DMS53 treated with DMSO at 0.1 percent for 48 hours (cell line): ENCODE results near the gene PRKG1.
"Not testable (repeated sequence)": the region's sequence is repeated elsewhere in the genome, so short reads cannot be mapped to it uniquely, and the experiment has no call there.

Source experiments
- DNase-seq: peaks from one replicate; lab custom pipeline; 2025; ENCODE audit not compliant: unreplicated experiment; lab: John Stamatoyannopoulos, UW

Gene PRKG1

GRCh38 chr10:51267980-51268570 lies 193.8 kb downstream of the PRKG1 start:
- DNase-seq, result not testable (repeated sequence)

DNA sequence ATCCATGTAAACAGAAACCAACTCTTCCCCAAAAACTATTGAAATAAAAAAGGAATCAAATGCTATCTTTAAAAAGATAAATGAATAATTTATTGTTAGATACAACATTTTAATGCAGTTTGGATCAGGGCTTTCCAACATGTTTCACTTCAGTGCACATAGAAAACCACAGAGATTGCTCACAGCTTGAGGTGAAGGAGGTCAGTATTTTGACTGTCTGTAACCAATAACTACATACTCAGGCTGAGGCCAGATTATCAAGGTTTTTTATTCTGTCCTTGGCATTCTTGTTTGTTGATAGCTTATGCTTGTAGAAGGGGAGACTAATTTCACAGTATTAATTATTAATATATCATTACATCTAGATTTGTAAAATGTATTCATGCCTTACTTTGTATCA lies 195.5 kb downstream of the PRKG1 start:
- no peak for DNase-seq

GRCh38 chr10:51270936-51271530 lies 196.7 kb downstream of the PRKG1 start:
- DNase-seq, result no peak

DNA sequence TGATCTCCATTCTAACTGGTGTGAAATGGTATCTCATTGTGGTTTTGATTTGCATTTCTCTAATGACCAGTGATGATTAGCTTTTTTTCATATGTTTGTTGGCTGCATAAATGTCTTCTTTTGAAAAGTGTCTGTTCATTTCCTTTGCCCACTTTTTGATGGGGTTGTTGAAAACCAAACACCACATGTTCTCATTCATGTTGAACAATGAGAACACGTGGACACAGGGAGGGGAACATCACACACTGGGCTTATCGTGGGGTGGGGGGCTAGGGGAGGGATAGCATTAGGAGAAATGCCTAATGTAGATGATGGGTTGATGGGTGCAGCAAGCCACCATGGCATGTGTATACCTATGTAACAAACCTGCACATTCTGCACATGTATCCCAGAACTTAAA lies 197.8 kb downstream of the PRKG1 start:
- DNase-seq, result not testable (repeated sequence)

DNA sequence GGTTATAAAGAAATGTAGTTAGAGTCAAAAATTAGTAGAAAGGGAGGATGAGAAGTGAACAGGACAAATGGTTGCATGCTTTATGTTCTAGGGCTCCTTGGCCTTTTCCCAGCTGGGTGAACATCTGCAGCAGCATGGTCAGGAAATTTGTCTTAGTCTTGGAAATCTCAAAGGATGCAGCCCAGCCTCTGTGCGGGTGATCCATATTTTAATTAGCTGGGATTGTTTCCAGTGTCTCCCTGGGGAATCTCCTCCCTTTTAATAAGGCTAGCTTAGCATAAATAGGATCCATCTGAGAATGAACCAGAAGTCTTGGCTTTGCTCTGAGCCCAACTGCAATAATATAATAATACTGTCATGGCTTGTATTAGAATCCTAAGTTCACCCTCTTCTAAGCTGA lies 198.3 kb downstream of the PRKG1 start:
- no peak for DNase-seq

DNA sequence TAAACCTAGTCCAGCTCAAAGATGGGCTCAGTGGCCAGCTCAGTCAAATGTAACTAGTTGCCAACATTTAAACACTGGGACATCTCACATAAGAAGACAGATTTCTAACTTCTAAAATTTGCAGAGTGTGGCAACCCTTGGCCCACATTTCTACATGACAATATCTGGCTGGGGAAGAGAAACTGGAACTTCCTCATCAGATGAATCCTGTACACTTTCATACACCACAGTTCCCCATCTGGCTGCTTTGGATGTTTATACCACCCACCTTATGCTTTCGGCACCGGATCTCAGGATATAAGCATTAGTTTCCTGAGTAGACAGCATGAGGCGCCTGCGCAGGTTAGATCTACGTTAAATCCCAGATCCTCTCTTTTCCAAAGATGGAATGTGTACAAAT lies 199.3 kb downstream of the PRKG1 start:
- no peak for DNase-seq

GRCh38 chr10:51276097-51276496 lies 201.8 kb downstream of the PRKG1 start:
- not testable (repeated sequence) for DNase-seq

DNA sequence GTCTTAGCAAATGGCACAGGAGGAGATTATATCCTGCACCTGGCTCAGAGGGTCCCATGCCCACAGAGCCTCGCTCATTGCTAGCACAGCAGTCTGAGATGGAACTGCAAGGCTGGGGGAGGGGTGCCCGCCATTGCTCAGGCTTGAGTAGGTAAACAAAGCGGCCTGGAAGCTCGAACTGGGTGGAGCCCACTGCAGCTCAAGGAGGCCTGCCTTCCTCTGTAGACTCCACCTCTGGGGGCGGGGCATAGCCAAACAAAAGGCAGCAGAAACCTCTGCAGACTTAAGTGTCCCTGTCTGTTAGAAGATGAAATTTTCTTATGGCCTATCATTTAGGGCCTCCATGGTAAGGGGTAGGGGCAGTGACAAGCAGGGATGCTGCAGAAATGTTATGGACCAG lies 207.1 kb downstream of the PRKG1 start:
- DNase-seq, result not testable (repeated sequence)

GRCh38 chr10:51285601-51286000 lies 211.3 kb downstream of the PRKG1 start:
- no peak for DNase-seq

GRCh38 chr10:51288511-51288910 lies 214.2 kb downstream of the PRKG1 start:
- no peak for DNase-seq

- DNase-seq, result no peak
These were observed 215.2 kb downstream of the PRKG1 start for GRCh38 chr10:51289519-51289918.

- DNase-seq, result no peak
These were observed 217.7 kb downstream of the PRKG1 start for GRCh38 chr10:51291961-51292360.

GRCh38 chr10:51297438-51297837 lies 223.2 kb downstream of the PRKG1 start:
- no peak for DNase-seq

DNA sequence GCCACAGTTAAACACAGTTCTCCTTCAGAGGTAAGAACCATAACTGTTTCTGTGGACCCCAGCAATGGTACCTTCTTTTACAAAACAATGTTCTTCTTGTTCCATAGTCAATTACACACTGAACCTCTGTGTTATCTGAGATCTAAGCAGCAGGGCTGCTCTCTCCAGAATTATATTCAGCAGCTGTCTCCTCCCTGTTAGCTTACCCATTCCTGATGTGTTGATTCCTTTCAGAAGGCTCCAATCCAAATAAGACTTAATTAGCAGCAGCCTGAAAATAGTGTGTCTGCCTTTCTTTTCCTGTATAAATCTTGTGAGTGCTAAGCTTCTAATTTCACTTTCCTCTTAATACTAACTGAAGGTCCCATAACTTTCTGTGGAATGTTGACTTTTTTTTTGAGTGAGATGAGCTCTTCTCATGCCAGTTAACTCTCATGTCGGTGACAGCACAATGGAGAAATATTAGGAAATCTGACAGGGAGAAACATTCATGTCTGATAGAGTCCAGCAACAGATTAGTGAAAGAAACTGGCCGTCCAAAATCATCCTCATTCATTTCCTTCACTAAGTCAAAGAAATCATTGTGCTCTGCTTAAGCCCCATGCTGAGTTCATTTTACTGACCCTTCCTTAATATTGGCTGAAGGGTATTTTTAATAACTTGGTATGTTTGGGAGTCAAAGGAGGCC lies 226.5 kb downstream of the PRKG1 start:
- DNase-seq, result no peak

DNA sequence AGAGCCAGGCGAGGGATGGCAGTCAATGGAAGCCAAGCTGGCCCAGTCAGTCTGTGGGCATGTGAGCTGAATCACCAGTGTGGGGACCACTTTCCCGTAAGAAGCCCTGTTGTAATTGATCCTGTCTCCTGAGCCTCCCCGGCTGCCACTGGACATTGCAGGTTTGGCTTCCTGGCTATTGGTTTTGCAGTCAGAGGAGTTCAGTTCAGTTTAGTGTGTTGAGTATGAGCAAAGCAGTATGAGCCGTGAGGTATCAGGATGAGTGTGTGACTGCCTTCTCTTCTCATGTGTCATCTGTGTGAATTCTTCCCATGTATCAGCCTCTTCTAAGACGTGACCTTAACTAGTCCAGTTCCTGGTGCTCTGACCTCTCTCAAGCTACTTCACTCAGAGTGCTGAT lies 227.4 kb downstream of the PRKG1 start:
- DNase-seq, result no peak

DNA sequence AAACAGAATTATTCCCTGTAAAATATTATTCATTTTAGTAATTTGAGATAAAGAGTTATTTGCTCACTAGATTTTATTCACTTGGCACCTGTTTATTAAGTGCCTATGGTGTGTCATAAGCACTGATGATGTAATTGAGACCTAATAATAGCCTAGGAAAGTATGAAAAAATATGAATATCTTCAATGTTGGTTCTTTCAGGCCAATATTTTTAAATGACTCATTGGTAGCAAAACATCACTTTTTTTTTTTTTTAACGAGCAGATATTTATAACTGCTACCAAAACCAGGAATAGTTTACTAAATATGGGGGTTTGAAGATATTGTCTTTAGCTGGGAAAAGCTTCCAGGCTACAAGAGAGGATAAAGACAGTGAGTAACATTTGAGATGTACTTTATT lies 228.0 kb downstream of the PRKG1 start:
- no peak for DNase-seq

- DNase-seq, result no peak
These were observed 233.8 kb downstream of the PRKG1 start for GRCh38 chr10:51308116-51308515.

DNA sequence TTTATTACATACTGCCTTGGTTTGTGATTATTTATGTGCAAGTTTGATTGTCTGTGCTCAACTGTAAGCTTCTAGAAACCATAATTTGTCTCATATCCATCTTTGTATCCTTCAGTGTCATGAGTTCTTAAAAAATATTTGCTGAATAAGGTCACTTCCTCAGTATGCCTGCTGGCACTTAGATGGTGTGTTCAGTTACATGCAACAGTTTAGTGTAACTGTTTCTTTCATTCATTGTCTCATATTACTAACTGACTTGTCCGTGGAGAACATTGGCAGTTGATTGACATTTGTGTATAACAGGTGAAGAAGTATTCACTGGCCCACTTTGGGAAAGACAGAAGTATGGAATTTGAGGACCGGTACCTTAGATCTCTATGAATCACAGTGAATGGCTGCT lies 236.9 kb downstream of the PRKG1 start:
- no peak for DNase-seq

DNA sequence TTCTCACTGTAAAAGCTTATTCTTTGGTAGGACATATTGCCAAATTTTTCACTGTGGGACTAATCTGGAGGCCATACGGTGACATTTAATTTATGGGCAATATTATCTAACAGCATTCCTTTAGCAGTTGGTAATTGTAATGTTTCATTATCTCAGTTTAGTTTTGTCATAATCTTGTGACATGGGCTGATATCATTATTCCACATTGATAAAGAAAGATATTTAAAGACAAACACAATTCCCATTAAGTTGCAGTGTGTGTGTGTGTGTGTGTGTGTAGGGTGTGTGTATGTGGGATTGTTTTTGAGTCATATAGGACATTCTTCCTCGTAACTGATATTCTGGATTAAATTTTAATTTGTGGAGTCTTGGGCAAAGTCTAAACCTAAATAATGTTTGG lies 238.5 kb downstream of the PRKG1 start:
- no peak for DNase-seq

DNA sequence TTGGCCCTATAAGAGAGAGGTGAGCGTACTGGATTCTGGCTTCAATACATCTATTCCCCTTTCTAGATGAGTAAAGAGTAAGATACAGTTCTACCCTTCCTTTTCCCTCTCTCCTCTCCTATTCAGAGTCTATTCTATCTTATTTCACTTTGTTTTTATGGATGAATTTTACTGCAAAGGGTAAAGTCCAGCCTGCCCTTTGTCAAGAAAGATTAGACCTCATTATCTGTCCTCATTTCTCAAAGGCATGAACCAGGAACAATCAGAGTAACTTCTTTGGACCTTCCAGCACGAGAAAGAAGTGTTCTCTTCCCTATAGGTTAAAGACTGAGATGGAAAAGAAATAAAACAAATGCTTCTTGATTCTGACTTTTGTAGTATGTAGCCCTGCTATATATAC lies 239.0 kb downstream of the PRKG1 start:
- DNase-seq, result no peak

GRCh38 chr10:51313773-51314478 lies 239.6 kb downstream of the PRKG1 start:
- DNase-seq, result no peak

GRCh38 chr10:51314481-51314880 lies 240.2 kb downstream of the PRKG1 start:
- DNase-seq, result no peak
